ENCODE results near the gene KIF12. TPM values are rescaled to one million over a fixed set of nuclear protein-coding genes. Genes with fewer than 3 reads are reported as not detected.
"Not testable (repeated sequence)": the region's sequence is repeated elsewhere in the genome, so short reads cannot be mapped to it uniquely, and the experiment has no call there.

KIF12 gene
- total and polyA plus RNA-seq, 8 donors, result 40.4 to 605 (median 68.3) TPM

GRCh38 chr9:114085387-114085789 is 13.7 kb downstream of the KIF12 start:
- Histone ChIP-seq H3K9me3 (no peaks in the 10 kb centered on the region), H3K36me3 (no peaks in the 10 kb centered on the region), H3K4me1 (peaks cover 17 to 21% (median 18%) of the 10 kb centered on the region in 3 donors), H3K4me3 (no peak overlapping the region), H3K27ac (no peak overlapping the region), H3K27me3 (no peaks in the 10 kb centered on the region)
- no peak for DNase-seq
- no peak for ATAC-seq
- FAIRE-seq, result no peak
- 88 to 89% methylated on average over 8 to 9 of the region's 9 CpGs for WGBS, 2 donors
- intact Hi-C loops (cut with DNase I), result no loop called here
- no peak for TF ChIP-seq CTCF (IDR thresholded peaks at IDR 0.05)

GRCh38 chr9:114084282-114085073 is 14.6 kb downstream of the KIF12 start:
- no peak for FAIRE-seq
- H3K27me3 ChIP-seq, result no peaks in the 10 kb centered on the region
- WGBS, 2 donors, result 71 to 74% methylated on average over 11 of the region's 11 CpGs
- no peak overlapping the region for H3K27ac ChIP-seq
- ATAC-seq, result no peak
- H3K4me3 ChIP-seq, result no peak overlapping the region
- no peaks in the 10 kb centered on the region for H3K9me3 ChIP-seq
- no peak for DNase-seq
- TF ChIP-seq CTCF (IDR thresholded peaks at IDR 0.05), result no peak
- H3K36me3 ChIP-seq, result no peaks in the 10 kb centered on the region
- H3K4me1 ChIP-seq, result peaks cover 26 to 29% (median 26%) of the 10 kb centered on the region in 3 donors
- intact Hi-C loops (cut with DNase I), result loop anchor here in 1 of 3 donors (5.0 kb wide), 1 partner anchor 208 kb away; no protein-coding TSS in a partner anchor

- no peak for ATAC-seq
- DNase-seq, result peak in 2 of 6 donors; percentile 20 to 25
- Histone ChIP-seq H3K9me3 (no peaks in the 10 kb centered on the region), H3K4me1 (peaks cover 29 to 37% (median 32%) of the 10 kb centered on the region in 3 donors), H3K36me3 (no peaks in the 10 kb centered on the region), H3K27ac (no peak overlapping the region), H3K27me3 (no peaks in the 10 kb centered on the region), H3K4me3 (no peak overlapping the region)
- no peak for TF ChIP-seq CTCF (IDR thresholded peaks at IDR 0.05)
- FAIRE-seq, result no peak
- intact Hi-C loops (cut with DNase I), result loop anchor here in 1 of 3 donors (5.0 kb wide), 1 partner anchor 209 kb away; no protein-coding TSS in a partner anchor
- 87 to 91% methylated on average over 6 of the region's 6 CpGs for WGBS, 2 donors
These were observed 15.4 kb downstream of the KIF12 start for GRCh38 chr9:114083666-114084065.

GRCh38 chr9:114082763-114083412 is 16.2 kb downstream of the KIF12 start:
- H3K27me3 ChIP-seq, ATAC-seq, H3K9me3 ChIP-seq, H3K36me3 ChIP-seq, H3K4me3 ChIP-seq, FAIRE-seq: not testable (repeated sequence)
- H3K4me1 ChIP-seq, result peaks cover 35 to 45% (median 40%) of the 10 kb centered on the region in 3 donors
- peak in 1 of 6 donors; percentile 14 for DNase-seq
- peak overlapping the region in 2 of 4 donors; percentile 39 to 82 for H3K27ac ChIP-seq
- WGBS, 2 donors, result 41 to 47% methylated on average over 13 of the region's 13 CpGs
- intact Hi-C loops (cut with DNase I), result loop anchor here in 1 of 3 donors (5.0 kb wide), 1 partner anchor 209 kb away; no protein-coding TSS in a partner anchor

- peak; percentile 87 to 95 (median 90) for DNase-seq
- ATAC-seq, result peak; percentile 72 to 87 (median 76)
- 13 to 14% methylated on average over 10 of the region's 10 CpGs for WGBS, 2 donors
- no peaks in the 10 kb centered on the region for H3K36me3 ChIP-seq
- peak overlapping the region; percentile 37 to 82 (median 68) for H3K27ac ChIP-seq
- H3K9me3 ChIP-seq, result no peaks in the 10 kb centered on the region
- H3K4me3 ChIP-seq, result no peak overlapping the region
- H3K4me1 ChIP-seq, result peaks cover 40 to 51% (median 46%) of the 10 kb centered on the region in 3 donors
- no peaks in the 10 kb centered on the region for H3K27me3 ChIP-seq
- intact Hi-C loops (cut with DNase I), result loop anchor here in 1 of 3 donors (5.0 kb wide), 1 partner anchor 210 kb away; no protein-coding TSS in a partner anchor
- peak; percentile 92 to 95 (median 93) for TF ChIP-seq CTCF (IDR thresholded peaks at IDR 0.05)
- peak; percentile 9 for FAIRE-seq
These were observed 16.9 kb downstream of the KIF12 start for GRCh38 chr9:114082017-114082762.
